ENCODE results near the gene ANKRD66.

Gene ANKRD66

DNA sequence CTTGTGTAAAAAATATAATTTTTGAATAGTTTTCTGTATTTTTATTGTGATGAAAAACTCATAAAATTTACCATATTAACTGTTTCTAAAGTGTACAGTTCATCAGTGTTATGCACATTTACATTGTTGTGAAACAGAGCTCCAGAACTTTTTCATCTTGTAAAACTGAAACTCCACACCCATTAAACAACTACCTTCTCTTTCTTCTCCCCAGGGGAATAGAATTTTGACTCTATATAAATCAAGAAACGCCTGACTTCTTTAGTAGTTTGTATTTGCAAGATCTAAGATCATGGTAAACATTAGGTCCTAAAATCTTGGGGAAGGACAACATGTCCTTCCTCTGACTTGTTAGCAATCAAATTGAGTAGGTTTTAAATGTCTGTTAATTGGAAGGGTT lies 9.1 kb downstream of the ANKRD66 start (continued):
- TF ChIP-seq ZNF391 (tag by site-specific recombination; IDR thresholded peaks at IDR 0.05; ENCODE audit: borderline replicate concordance, low read depth), result no peak
- peak; percentile 68; the same call in 1 of the 2 replicates for TF ChIP-seq OSR2 (tag by site-specific recombination; IDR thresholded peaks at IDR 0.05)
- TF ChIP-seq ZNF560 (tag by site-specific recombination; IDR thresholded peaks at IDR 0.05; ENCODE audit: borderline replicate concordance), result no peak
- no peak for TF ChIP-seq ZNF830 (tag by site-specific recombination; IDR thresholded peaks at IDR 0.05; ENCODE audit: low read depth)
- peak; percentile 45; the same call in 1 of the 2 replicates for TF ChIP-seq WT1 (tag by site-specific recombination; IDR thresholded peaks at IDR 0.05)

DNA sequence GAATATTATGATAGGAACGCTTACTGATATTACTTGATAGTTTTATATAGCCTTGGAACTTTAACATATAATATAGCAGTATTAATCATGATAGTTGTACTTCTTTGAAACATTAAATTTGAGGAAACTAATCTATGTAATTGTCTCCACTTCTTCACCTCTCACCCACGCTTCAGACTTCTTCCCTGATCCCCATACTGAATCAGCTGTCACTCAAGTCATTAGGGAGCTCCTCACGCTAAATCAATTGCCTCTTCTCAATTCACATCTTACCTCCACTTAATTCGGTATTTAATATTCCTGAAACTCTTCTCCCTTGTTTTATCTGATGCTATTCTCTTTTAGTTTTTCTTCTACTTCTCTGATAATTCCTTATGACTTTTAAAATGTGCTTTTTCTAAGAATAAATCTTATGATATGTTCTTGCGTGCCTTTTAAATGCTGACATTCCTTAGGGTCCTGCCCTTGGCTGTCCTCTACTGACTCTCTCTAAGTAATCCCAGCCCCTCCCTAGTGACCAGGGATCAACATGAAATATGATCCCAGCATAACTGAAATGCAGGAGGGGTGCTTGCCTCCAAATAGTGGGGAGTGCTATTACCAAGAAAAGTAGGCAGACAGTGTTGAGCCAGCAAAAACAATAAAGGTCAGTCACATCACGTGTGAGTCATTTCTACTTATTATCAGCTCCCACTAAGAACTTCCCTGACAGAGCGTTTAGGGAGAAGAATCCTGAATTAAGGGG lies 9.9 kb downstream of the ANKRD66 start:
- no peak overlapping the region for H3K27ac ChIP-seq (ENCODE audit: extremely low read depth, low read depth, low read length)
- no peaks in the 10 kb centered on the region for H3K36me3 ChIP-seq (ENCODE audit: control insufficient read depth in 2 of 2, insufficient read depth in 1 of 2, low read length in 2 of 2)
- H3K4me1 ChIP-seq (ENCODE audit: control insufficient read depth, insufficient read depth, low read length), result peaks cover 17% of the 10 kb centered on the region
- POLR2A ChIA-PET, result no interaction called here
- 0 out of 2 replicates have a peak, but pooled peaks have one; percentile 10 for TF ChIP-seq KLF8 (tag by site-specific recombination; IDR thresholded peaks at IDR 0.05)
- peak; percentile 48; the same call in 1 of the 2 replicates for TF ChIP-seq TRIM28 (IDR thresholded peaks at IDR 0.05; ENCODE audit: borderline replicate concordance, low read length)
- TF ChIP-seq PATZ1 (tag by site-specific recombination; IDR thresholded peaks at IDR 0.05), result peak; percentile 65
- TF ChIP-seq, protein P1, sequence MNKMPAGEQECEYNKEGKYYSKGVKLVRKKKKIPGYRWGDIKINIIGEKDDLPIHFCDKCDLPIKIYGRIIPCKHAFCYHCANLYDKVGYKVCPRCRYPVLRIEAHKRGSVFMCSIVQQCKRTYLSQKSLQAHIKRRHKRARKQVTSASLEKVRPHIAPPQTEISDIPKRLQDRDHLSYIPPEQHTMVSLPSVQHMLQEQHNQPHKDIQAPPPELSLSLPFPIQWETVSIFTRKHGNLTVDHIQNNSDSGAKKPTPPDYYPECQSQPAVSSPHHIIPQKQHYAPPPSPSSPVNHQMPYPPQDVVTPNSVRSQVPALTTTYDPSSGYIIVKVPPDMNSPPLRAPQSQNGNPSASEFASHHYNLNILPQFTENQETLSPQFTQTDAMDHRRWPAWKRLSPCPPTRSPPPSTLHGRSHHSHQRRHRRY (tag by site-specific recombination; IDR thresholded peaks at IDR 0.05), result no peak
- TF ChIP-seq WT1 (tag by site-specific recombination; IDR thresholded peaks at IDR 0.05), result peak; percentile 86
- TF ChIP-seq ZNF394 (tag by site-specific recombination; IDR thresholded peaks at IDR 0.05; ENCODE audit: borderline replicate concordance), result 0 out of 2 replicates have a peak, but pooled peaks have one; percentile 12
- TF ChIP-seq BCL11A (tag by site-specific recombination; IDR thresholded peaks at IDR 0.05; ENCODE audit: low read depth), result no peak
- TF ChIP-seq ZBTB48 (tag by site-specific recombination; IDR thresholded peaks at IDR 0.05), result peak; percentile 45; the same call in 1 of the 2 replicates
- peak; percentile 12; the same call in 1 of the 2 replicates for TF ChIP-seq OSR2 (tag by site-specific recombination; IDR thresholded peaks at IDR 0.05)
- TF ChIP-seq, protein P2, sequence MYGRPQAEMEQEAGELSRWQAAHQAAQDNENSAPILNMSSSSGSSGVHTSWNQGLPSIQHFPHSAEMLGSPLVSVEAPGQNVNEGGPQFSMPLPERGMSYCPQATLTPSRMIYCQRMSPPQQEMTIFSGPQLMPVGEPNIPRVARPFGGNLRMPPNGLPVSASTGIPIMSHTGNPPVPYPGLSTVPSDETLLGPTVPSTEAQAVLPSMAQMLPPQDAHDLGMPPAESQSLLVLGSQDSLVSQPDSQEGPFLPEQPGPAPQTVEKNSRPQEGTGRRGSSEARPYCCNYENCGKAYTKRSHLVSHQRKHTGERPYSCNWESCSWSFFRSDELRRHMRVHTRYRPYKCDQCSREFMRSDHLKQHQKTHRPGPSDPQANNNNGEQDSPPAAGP (tag by site-specific recombination; IDR thresholded peaks at IDR 0.05), result 0 out of 2 replicates have a peak, but pooled peaks have one; percentile 27
- no peak for TF ChIP-seq ZNF416 (tag by site-specific recombination; IDR thresholded peaks at IDR 0.05)
- TF ChIP-seq ZNF24 (tag by site-specific recombination; IDR thresholded peaks at IDR 0.05), result 0 out of 2 replicates have a peak, but pooled peaks have one; percentile 36
- no peaks in the 10 kb centered on the region for H3K9me3 ChIP-seq (ENCODE audit: control insufficient read depth, insufficient read depth, low read depth, low read length)
- H3K4me3 ChIP-seq (ENCODE audit: low read depth, low read length), result no peak overlapping the region
- CTCF ChIA-PET, result interaction anchor here (0.8 to 0.9 kb wide), 2 partner anchors 10 to 52 kb away, joined by 3 read pairs; partner anchors contain the start of gene ANKRD66

GRCh38 chr6:46757214-46757596 lies 10.5 kb downstream of the ANKRD66 start:
- peaks cover 17% of the 10 kb centered on the region for H3K4me1 ChIP-seq (ENCODE audit: control insufficient read depth, insufficient read depth, low read length)
- no peak overlapping the region for H3K27ac ChIP-seq (ENCODE audit: extremely low read depth, low read depth, low read length)
- H3K9me3 ChIP-seq (ENCODE audit: control insufficient read depth, insufficient read depth, low read depth, low read length), result no peaks in the 10 kb centered on the region
- no peak overlapping the region for H3K4me3 ChIP-seq (ENCODE audit: low read depth, low read length)
- no peaks in the 10 kb centered on the region for H3K36me3 ChIP-seq (ENCODE audit: control insufficient read depth in 2 of 2, insufficient read depth in 1 of 2, low read length in 2 of 2)
- ChIA-PET CTCF (interaction anchor here (0.8 kb wide), 1 partner anchor 52 kb away, joined by 3 read pairs; no protein-coding TSS in a partner anchor), POLR2A (no interaction called here)
- TF ChIP-seq ZNF48 (tag by site-specific recombination; IDR thresholded peaks at IDR 0.05), result no peak
- no peak for TF ChIP-seq ZNF184 (tag by site-specific recombination; IDR thresholded peaks at IDR 0.05)
- TF ChIP-seq GLI2 (tag by site-specific recombination; IDR thresholded peaks at IDR 0.05; ENCODE audit: borderline replicate concordance, low read depth), result no peak
- 0 out of 2 replicates have a peak, but pooled peaks have one; percentile 50 for TF ChIP-seq BCL11A (tag by site-specific recombination; IDR thresholded peaks at IDR 0.05; ENCODE audit: low read depth)
- TF ChIP-seq MZF1 (tag by site-specific recombination; IDR thresholded peaks at IDR 0.05; ENCODE audit: borderline replicate concordance), result peak; percentile 62; the same call in 1 of the 2 replicates
- no peak for TF ChIP-seq ZNF521 (tag by site-specific recombination; IDR thresholded peaks at IDR 0.05)
- TF ChIP-seq ZNF211 (tag by site-specific recombination; IDR thresholded peaks at IDR 0.05; ENCODE audit: low read depth), result no peak
- 0 out of 2 replicates have a peak, but pooled peaks have one; percentile 54 for TF ChIP-seq ZNF362 (tag by site-specific recombination; IDR thresholded peaks at IDR 0.05)
- TF ChIP-seq SP7 (tag by site-specific recombination; IDR thresholded peaks at IDR 0.05), result peak; percentile 65
- no peak for TF ChIP-seq EGR2 (tag by site-specific recombination; IDR thresholded peaks at IDR 0.05; ENCODE audit: low read depth)
- no peak for TF ChIP-seq ZNF623 (tag by site-specific recombination; IDR thresholded peaks at IDR 0.05)
